Stimulated activated CD8-positive, alpha-beta memory T cell treated with anti-CD3 and anti-CD28 coated beads, Interleukin-4, amount 100 ng/mL, for 1 hour (primary cell): ENCODE results near the gene RNGTT.
"Not testable (repeated sequence)": the region's sequence is repeated elsewhere in the genome, so short reads cannot be mapped to it uniquely, and the experiment has no call there.

ENCODE experiments used
- DNase-seq, 2 donors: peaks; one replicate each; pipeline ENCODE4 v3.0.0-alpha.2; 2020; ENCODE audit warnings: low read depth in 2 of 2, low spot score in 1 of 2

Gene RNGTT

DNA sequence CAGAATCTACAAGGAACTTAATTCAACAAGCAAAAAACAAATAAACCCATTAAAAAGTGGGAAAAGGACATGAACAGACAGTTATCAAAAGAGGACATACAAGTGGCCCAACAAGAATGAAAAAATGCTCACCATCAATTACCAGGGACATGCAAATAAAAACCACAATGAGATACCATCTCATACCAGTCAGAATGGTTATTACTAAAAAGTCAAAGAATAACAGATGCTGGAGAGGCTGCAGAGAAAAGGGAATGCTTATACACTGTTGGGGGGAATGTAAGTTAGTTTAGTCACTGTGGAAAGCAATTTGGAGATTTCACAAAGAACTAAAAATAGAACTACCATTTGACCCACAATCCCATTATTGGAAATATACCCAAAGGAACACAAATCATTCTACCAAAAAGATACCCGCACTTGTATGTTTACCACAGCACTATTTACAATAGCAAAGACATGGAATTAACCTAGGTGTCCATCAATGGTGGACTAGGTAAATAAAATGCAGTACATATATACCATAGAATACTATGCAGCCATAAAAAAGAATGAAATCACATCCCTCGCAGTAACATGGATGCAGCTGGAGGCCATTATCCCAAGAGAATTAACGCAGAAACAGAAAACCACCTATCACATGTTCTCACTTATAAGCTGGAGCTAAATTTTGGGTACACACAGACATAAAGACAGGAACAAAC lies 48.4 kb downstream of the RNGTT start:
- DNase-seq: no peak

DNA sequence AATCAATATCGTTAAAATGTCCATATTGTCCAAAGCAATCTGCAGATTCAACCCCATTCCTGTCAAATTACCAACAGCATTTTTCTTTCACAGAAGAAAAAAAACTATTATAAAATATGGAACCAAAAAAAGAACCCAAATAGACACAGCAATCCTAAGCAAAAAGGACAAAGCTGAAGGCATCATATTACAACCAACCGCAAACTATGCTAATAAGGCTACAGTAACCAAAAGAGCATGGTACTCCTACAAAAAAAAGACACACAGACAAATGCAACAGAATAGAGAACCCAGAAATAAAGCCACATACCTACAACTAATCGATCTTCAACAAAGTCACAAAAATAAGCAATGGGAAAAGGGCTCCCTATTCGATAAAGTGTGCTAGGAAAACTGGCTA lies 49.2 kb downstream of the RNGTT start:
- no peak for DNase-seq

DNA sequence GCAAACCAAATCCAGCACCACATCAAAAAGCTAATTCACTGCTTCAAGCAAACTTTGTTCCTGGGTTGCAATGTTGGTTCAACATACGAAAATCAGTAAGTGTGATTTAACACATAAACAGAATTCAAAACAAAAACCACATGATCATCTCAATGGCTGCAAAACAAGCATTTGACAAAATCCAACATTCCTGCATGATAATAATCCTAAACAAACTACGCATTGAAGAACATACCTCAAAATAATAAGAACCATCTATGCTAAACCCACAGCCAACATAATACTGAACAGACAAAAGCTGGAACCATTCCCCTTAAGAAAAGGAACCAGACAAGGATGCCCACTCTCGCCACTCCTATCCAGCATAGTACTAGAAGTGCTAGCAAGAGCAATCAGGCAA lies 49.9 kb downstream of the RNGTT start:
- no peak for DNase-seq

DNA sequence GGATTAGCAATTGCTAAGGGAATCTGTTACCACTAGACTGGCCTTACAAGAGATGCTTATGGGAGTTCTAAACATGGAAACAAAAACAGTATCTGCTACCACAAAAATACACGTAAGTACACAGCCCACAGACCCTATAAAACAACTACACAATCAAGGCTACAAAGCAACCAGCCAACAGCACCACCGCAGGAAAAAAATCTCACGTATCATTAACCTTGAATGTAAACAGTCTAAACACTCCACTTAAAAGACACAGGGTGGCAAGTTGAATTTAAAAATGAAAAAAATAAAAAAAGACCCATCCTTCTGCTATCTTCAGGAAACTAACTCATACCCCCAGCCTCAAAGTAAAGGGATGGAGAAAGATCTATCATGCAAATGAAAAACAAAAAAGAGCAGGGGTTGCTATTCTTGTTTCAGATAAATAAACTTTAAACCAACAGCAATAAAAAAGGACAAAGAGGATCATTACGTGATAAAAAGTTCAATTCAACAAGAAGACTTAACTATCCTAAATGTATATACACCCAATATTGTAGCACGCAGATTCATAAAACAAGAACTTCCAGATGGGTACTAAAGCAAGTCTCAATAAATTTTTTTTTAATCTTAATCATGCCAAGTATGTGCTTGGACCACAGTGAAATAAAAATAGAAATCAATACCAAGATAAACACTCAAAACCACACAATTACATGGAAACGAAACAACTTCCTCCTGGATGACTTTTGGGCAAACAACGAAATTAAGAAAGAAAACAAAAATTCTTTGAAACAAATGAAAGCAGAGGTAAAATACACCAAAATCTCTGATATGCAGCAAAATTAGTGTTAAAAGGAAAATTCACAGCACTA lies 52.3 kb downstream of the RNGTT start:
- DNase-seq: no peak

DNA sequence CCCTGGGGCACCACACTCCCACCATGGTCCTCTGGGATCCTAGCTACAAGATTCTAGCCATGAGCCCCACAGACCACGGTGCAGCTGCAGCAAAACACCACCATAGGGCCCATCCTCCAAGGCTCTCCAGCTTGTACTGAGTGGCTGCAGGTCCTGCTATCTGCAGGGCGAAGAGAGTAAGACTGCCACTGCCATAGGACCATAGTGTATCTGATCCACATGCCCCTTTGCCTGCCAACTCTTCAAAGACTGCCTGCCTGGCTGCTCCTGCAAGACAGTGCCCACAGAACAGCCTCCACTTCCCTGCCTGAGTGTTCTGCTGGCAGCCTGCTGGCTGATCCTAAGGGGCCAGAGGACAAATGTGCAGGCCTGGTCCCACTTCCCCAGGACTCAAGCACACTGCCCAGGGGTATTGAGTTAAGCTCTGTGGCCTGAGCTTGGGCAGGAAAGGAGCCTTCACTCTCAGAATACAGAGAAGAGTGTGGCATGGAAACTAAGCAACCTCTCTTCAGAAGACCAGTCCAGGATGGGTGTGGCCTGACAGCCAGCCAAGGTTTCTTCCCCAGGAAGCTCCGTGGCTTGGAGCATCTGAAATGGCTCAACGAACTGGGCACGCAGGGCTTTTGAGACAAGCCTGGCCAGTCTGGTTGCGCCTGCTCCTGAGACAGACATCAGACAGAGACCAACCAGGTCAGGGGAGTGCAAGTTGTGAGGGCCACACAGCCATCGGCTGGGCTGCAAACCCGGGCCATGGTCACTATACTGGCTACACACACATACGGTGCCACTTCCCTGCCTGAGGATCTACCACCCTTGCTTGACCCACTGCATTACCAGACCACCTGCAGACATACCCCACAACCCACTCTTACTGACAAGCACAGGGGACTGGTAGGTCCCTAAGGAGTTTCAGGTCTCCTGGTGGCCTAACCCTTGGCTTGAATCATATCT lies 54.5 kb downstream of the RNGTT start:
- DNase-seq: no peak

GRCh38 chr6:88907148-88907547 lies 56.3 kb downstream of the RNGTT start:
- not testable (repeated sequence) for DNase-seq

- no peak for DNase-seq
Observed at GRCh38 chr6:88899569-88900316, 63.7 kb downstream of the RNGTT start.

DNA sequence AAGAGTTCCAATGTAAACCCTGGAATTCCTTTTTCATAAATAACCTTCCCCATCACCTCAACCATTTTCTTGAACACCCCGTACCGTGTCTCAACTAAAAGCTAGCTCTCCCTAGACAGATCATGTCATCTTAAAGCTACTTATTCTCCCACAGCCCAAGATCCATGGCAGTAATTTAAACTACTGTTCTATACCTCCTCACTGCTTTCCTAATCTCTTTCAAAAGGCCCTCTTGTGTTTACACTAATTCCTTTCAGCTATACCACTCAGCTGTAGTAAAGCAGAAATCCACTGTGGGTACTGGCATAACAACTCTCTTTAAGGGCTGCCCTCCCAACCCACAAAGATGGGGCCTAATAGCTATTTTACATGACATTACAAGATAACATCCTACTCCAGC lies 67.5 kb downstream of the RNGTT start:
- DNase-seq: no peak

DNA sequence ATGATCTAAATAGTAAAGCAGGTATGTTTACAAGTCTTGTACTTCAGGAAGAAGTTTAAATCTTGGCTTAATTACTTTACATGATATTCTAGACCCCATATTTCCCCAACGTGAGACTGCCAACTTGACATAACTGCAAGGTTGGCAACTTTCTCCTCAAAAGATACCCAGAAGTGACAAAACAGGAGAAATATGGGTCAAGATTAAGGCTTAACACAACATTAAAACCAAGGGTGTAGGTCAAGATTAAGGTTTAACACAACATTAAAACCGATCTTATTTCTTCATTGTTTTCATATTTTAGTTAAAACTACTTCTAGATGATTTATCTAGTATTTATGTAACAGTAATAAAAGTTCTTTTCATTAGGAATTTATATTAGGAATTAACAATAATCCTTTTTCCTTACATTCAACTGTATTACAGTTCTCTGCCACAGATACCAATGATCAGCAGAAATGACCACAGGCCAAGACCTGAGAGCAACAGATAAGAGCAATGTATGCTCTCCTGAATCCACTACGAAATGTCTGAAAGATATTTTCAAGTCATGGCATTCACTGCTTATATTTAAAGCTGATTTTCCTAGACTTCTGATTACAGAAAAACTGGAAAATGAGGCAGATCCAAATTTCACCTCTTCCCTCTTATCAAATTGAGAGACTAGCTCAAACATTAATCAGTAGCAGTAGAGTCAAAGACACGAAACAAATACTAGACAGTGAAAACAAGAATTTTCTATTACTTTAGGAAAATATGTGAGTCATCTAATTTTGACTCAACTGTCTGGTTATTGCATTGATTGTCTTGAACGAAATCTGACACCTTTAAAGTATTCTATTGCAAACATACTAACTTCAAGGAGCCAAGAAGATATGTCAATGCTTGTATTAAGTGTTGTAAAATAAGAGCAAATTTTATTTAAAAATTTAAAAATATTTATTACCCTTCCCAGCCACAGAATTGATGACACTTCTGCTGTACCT lies 72.3 kb downstream of the RNGTT start:
- no peak for DNase-seq

GRCh38 chr6:88890394-88890793 lies 73.0 kb downstream of the RNGTT start:
- DNase-seq: no peak

- DNase-seq: no peak
Observed at GRCh38 chr6:88884361-88884760, 79.1 kb downstream of the RNGTT start.

DNA sequence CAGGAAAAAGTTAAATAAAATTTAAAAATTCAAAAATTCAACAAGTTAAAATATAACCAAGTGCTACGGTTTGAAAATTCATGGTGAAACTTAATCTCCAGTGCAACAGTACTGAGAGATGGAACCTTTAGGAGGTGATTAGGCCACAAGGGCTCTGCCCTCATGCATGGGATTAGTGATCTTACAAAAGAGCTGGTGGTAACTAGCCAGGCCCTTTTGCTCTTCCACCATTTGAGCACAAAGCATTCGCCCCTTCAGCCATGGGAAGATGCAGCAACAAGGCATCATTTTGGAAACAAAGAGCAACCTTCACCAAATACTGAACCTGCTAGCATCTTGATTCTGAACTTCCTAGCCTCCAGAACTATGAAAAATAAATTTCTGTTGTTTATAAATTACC lies 80.9 kb downstream of the RNGTT start:
- no peak for DNase-seq

- no peak for DNase-seq
Observed at GRCh38 chr6:88881451-88881850, 82.0 kb downstream of the RNGTT start.

DNA sequence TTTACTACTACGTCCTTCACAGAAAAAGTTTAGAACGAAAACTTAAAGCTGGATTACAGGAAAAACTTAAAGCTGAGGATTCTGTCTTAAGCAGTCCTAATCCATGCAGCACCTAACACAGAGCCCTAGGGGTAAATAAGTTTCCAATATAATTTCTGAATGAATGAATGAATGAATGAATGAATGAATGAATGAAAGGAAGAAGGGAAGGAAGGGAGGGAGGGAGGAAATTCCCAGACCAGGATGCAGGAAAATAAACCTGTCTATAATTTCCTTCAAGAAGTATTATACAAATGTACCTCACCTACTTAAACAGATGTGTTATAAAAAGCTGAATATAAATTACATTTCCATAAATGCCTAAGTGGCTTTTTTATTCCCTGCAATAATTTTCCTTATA lies 83.4 kb downstream of the RNGTT start:
- DNase-seq: no peak

GRCh38 chr6:88877893-88878292 lies 85.5 kb downstream of the RNGTT start:
- DNase-seq: no peak

DNA sequence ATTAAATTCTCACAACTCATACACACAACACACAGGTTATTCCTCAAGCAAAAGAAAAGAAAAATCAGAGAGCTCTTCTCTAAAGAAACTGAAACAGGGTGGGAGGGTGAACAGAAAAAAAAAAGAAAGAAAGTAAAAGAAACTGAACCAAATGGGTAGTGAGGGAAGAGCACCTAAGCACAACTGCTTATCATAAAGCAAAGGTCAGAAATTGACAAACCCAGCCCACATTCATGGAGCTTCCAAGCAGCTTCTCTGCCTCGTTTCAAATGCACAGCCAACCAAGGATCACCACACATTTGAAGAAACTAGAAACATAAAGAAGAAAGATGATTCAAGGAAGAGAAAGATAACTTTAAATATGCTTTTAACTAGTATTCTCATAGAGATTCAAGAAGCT lies 90.5 kb downstream of the RNGTT start:
- no peak for DNase-seq

GRCh38 chr6:88871498-88871897 lies 91.9 kb downstream of the RNGTT start:
- DNase-seq: no peak

- DNase-seq: peak; percentile 2 to 5
Observed at GRCh38 chr6:88870717-88871330, 92.6 kb downstream of the RNGTT start.
